IMR-90 (cell line): ENCODE measurements around the gene SLF1. TPM values are rescaled to one million over a fixed set of nuclear protein-coding genes. Genes with fewer than 3 reads are reported as not detected.

Source experiments
- ATAC-seq: fragments of 200-7000 bp; cut with Tn5 transposase; 2 replicates; pipeline ENCODE4 v1.9.1; 2020; ENCODE audit warnings: low read depth, mild to moderate bottlenecking, moderate library complexity
- BruUV-seq: library from RNA; stranded (reverse); fragments of 400-500 nt; replicated peaks from 2 replicates; lab custom pipeline; 2021; lab: Mats Ljungman, UMichigan
- CTCF ChIA-PET: fragments of 300-600 bp; formaldehyde crosslinking; extraction: SDS; loops from one replicate; lab custom pipeline; 2021; ENCODE audit warnings: antibody characterized with exemption; lab: Yijun Ruan, JAX
- POLR2A ChIA-PET: fragments of 300-600 bp; sonication (Branson Sonifier 250); formaldehyde crosslinking; loops from one replicate; lab custom pipeline; 2022; ENCODE audit warnings: antibody characterized with exemption; ENCODE audit not compliant: unreplicated experiment; lab: Charles Lee
- DNase-seq: peaks from one replicate; pipeline ENCODE4 v3.0.0; 2013
- H2AFZ ChIP-seq: replicated peaks from 2 replicates; pipeline ENCODE3; 2013; ENCODE audit warnings: low read length, mild to moderate bottlenecking; ENCODE audit not compliant: poor library complexity
- H2AK5ac ChIP-seq: 2 replicates; pipeline ENCODE4 v1.6.1; 2013; ENCODE audit warnings: low read depth, low read length, inconsistent platforms
- H2AK9ac ChIP-seq: replicated peaks from 2 replicates; pipeline ENCODE3; 2013; ENCODE audit warnings: mild to moderate bottlenecking, low read depth, low read length, moderate library complexity; ENCODE audit not compliant: poor library complexity
- H2BK120ac ChIP-seq: 2 replicates; pipeline ENCODE4 v1.6.1; 2013; ENCODE audit warnings: low read depth, low read length, inconsistent platforms
- H2BK15ac ChIP-seq: 3 replicates; pipeline ENCODE4 v1.6.1; 2013; ENCODE audit warnings: low read depth, low read length, inconsistent platforms
- H2BK20ac ChIP-seq: 2 replicates; pipeline ENCODE4 v1.6.1; 2013; ENCODE audit warnings: low read depth, mild to moderate bottlenecking, inconsistent platforms, low read length, moderate library complexity
- H2BK5ac ChIP-seq: 2 replicates; pipeline ENCODE4 v1.6.1; 2013; ENCODE audit warnings: mild to moderate bottlenecking, low read depth, low read length, inconsistent platforms; ENCODE audit not compliant: poor library complexity, severe bottlenecking
- H3K14ac ChIP-seq: replicated peaks from 2 replicates; pipeline ENCODE4 v1.6.1; 2013; ENCODE audit warnings: low read depth, low read length, inconsistent platforms
- H3K18ac ChIP-seq: 2 replicates; pipeline ENCODE4 v1.6.1; 2013; ENCODE audit warnings: low read depth, low read length, control low read depth
- H3K23ac ChIP-seq: 2 replicates; pipeline ENCODE4 v1.6.1; 2013; ENCODE audit warnings: low read depth, low read length, inconsistent platforms
- H3K27ac ChIP-seq: 2 replicates; pipeline ENCODE4 v1.5.1; 2013; ENCODE audit warnings: mild to moderate bottlenecking, control low read depth, low read length; ENCODE audit not compliant: insufficient read depth
- H3K27me3 ChIP-seq: 2 replicates; pipeline ENCODE4 v1.6.1; 2013; ENCODE audit warnings: low read length; ENCODE audit not compliant: control insufficient read depth, insufficient read depth
- H3K36me3 ChIP-seq: 2 replicates; pipeline ENCODE4 v1.6.1; 2013; ENCODE audit warnings: low read length, mixed read lengths; ENCODE audit not compliant: control insufficient read depth, insufficient read depth
- H3K4ac ChIP-seq: 2 replicates; pipeline ENCODE4 v1.6.1; 2013; ENCODE audit warnings: low read depth, low read length, inconsistent platforms
- H3K4me1 ChIP-seq: 2 replicates; pipeline ENCODE4 v1.6.1; 2013; ENCODE audit warnings: low read length, mixed read lengths; ENCODE audit not compliant: control insufficient read depth, insufficient read depth
- H3K4me2 ChIP-seq: 2 replicates; pipeline ENCODE4 v1.6.1; 2013; ENCODE audit warnings: low read depth, mild to moderate bottlenecking, control low read depth, low read length, moderate library complexity
- H3K4me3 ChIP-seq: 2 replicates; pipeline ENCODE4 v1.5.1; 2013; ENCODE audit warnings: low read depth, mild to moderate bottlenecking, control low read depth, low read length, moderate library complexity; ENCODE audit not compliant: insufficient read depth
- H3K56ac ChIP-seq: 2 replicates; pipeline ENCODE4 v1.6.1; 2013; ENCODE audit warnings: low read length, inconsistent platforms; ENCODE audit not compliant: insufficient read depth; ENCODE audit errors: extremely low read depth
- H3K79me1 ChIP-seq, 2 experiments: 2 replicates each; pipeline ENCODE4 v1.6.1; 2013; ENCODE audit warnings: low read length in 2 of 2, inconsistent platforms in 1 of 2, low read depth in 1 of 2
- H3K9ac ChIP-seq: 2 replicates; pipeline ENCODE4 v1.6.1; 2013; ENCODE audit warnings: low read depth, low read length, control low read depth
- H3K9me1 ChIP-seq: 2 replicates; pipeline ENCODE4 v1.6.1; 2013; ENCODE audit warnings: low read length, inconsistent platforms; ENCODE audit not compliant: insufficient read depth
- H3K9me3 ChIP-seq: 2 replicates; pipeline ENCODE4 v1.6.1; 2013; ENCODE audit warnings: low read length; ENCODE audit not compliant: control insufficient read depth, insufficient read depth
- H4K20me1 ChIP-seq: 2 replicates; pipeline ENCODE4 v1.6.1; 2013; ENCODE audit warnings: low read length, inconsistent platforms; ENCODE audit not compliant: insufficient read depth
- H4K5ac ChIP-seq: 2 replicates; pipeline ENCODE4 v1.6.1; 2013; ENCODE audit warnings: mild to moderate bottlenecking, low read depth, low read length, control low read depth
- H4K8ac ChIP-seq, 2 experiments: 2 replicates each; pipeline ENCODE4 v1.6.1; 2013; ENCODE audit warnings: low read depth in 2 of 2, low read length in 2 of 2, control low read depth in 1 of 2, inconsistent platforms in 1 of 2
- H4K91ac ChIP-seq: 2 replicates; pipeline ENCODE4 v1.6.1; 2013; ENCODE audit warnings: low read depth, low read length, inconsistent platforms; ENCODE audit not compliant: insufficient read depth
- CHD1 ChIP-seq: IDR thresholded peaks from 2 replicates; pipeline ENCODE4 v1.6.1; 2012; ENCODE audit warnings: low read depth, low read length, improper control_type of control experiment
- MAZ ChIP-seq: IDR thresholded peaks from 2 replicates; pipeline ENCODE4 v1.6.1; 2012; ENCODE audit warnings: low read depth, mild to moderate bottlenecking, low read length, improper control_type of control experiment, moderate library complexity, borderline replicate concordance
- SMC3 ChIP-seq: fragments of 150-350 bp; IDR thresholded peaks from 2 replicates; pipeline ENCODE4 v1.6.1; 2016; ENCODE audit warnings: low read depth, mild to moderate bottlenecking, antibody characterized with exemption, low read length, moderate library complexity
- WGBS, 2 experiments: methylation state at CpG; one replicate each; pipeline versions ENCODE4 v1.1.5 to v1.1.7; 2013; ENCODE audit warnings: missing lambda C conversion rate in 2 of 2; ENCODE audit not compliant: insufficient read length in 1 of 2; ENCODE audit errors: extremely low coverage in 2 of 2; 5-methylcytosine and 5-hydroxymethylcytosine counted together
- dilution Hi-C: fragments of 300-500 bp; cut with HindIII; formaldehyde crosslinking; loops from one replicate; pipeline ENCODE4 v1.14.3; 2018; ENCODE audit warnings: low sequenced_read_pairs; ENCODE audit not compliant: unreplicated experiment
- in situ Hi-C: fragments of 300-500 bp; cut with MboI; formaldehyde crosslinking; loops from 3 replicates; pipeline ENCODE4 v1.14.3; 2019; ENCODE audit warnings: low sequenced_read_pairs, inconsistent platforms, mixed read lengths
- intact Hi-C: fragments of 100-400 bp; cut with micrococcal nuclease; formaldehyde crosslinking; loops from 2 replicates; pipeline ENCODE4 v1.10.0; 2022
- polyA plus RNA-seq, 3 experiments: library from polyadenylated mRNA; depleted of rRNA; stranded (reverse); fragments of >200 nt; gene quantifications; 2 replicates each; pipeline ENCODE4 v1.2.3, GENCODE V29; 2012; ENCODE audit warnings: low replicate concordance in 1 of 3
- total RNA-seq: library from RNA; depleted of rRNA; stranded (reverse); fragments of >200 nt; gene quantifications from 2 replicates; pipeline ENCODE4 v1.2.3, GENCODE V29; 2012
- TF ChIP-seq, protein P1 (sequence below): fragments of 150-350 bp; IDR thresholded peaks from 2 replicates; pipeline ENCODE4 v1.6.1; 2017; ENCODE audit warnings: mild to moderate bottlenecking, antibody characterized with exemption, low read length, low read depth
- TF ChIP-seq, protein P2 (sequence below): conservative IDR thresholded peaks from 2 replicates; pipeline ENCODE4 v1.5.1; 2012; ENCODE audit warnings: mild to moderate bottlenecking, low read depth, low read length, improper control_type of control experiment

SLF1 gene
- total and polyA plus RNA-seq, 2 of the 4 experiments (the other 2 are of a cell fraction), result 1.9 to 3.4 TPM

DNA sequence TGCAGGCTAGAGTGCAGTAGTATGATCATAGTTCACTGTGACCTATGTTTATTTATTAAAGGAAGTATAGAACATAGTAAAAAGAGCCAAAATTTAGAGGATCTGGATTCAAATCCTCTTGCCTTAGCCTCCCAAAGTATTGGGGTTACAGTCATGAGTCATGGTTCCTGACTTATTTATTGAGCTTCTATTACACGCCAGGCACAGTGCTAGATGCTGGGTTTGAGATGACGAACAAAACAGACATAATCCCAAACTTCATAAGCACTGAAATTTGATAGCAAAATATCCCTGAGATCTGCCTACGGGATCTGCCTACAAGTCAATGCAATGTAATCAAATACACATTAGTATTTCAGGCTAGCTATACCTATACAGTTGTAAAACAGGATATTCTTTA lies 2.6 kb upstream of the SLF1 start:
- intact Hi-C loops, result loop anchor here (5.0 to 10.0 kb wide), 3 partner anchors 76 to 1011 kb away; no protein-coding TSS in a partner anchor
- H2BK20ac ChIP-seq, result no peak overlapping the region
- ChIA-PET POLR2A (no interaction called here), CTCF (interaction anchor here (0.7 kb wide), 1 partner anchor 8 kb away, joined by 3 read pairs; no protein-coding TSS in a partner anchor)
- no peaks in the 10 kb centered on the region for H3K4me1 ChIP-seq
- H2BK120ac ChIP-seq, result no peak overlapping the region
- H3K18ac ChIP-seq, result no peak overlapping the region
- no peak overlapping the region for H3K4ac ChIP-seq
- H3K14ac ChIP-seq, result no peak overlapping the region
- H2BK15ac ChIP-seq, result no peak overlapping the region
- no CpG with 5 or more reads among the region's 3 CpGs for WGBS, 2 experiments
- no peak overlapping the region for H2AFZ ChIP-seq
- H4K20me1 ChIP-seq, result no peaks in the 10 kb centered on the region
- H3K79me1 ChIP-seq, result 0 out of 4 replicates have a peak, but pooled peaks cover 0 to 13% of the 10 kb centered on the region in 2 experiments
- H3K23ac ChIP-seq, result no peak overlapping the region
- H2AK5ac ChIP-seq, result no peak overlapping the region
- H3K9me3 ChIP-seq, result no peaks in the 10 kb centered on the region
- H3K4me3 ChIP-seq, result no peak overlapping the region
- dilution Hi-C loops, result no loop called here
- no peaks in the 10 kb centered on the region for H3K27me3 ChIP-seq
- H3K9me1 ChIP-seq, result no peaks in the 10 kb centered on the region
- H3K27ac ChIP-seq, result no peak overlapping the region
- H2AK9ac ChIP-seq, result no peak overlapping the region
- in situ Hi-C loops, result no loop called here
- no peak overlapping the region for H3K4me2 ChIP-seq
- no peak overlapping the region for H4K91ac ChIP-seq
- no TSS peak for BruUV-seq
- no peak for ATAC-seq
- H3K56ac ChIP-seq, result no peak overlapping the region
- no peak overlapping the region for H4K5ac ChIP-seq
- no peak overlapping the region for H3K9ac ChIP-seq
- no peak for DNase-seq
- no peaks in the 10 kb centered on the region for H3K36me3 ChIP-seq
- TF ChIP-seq, protein P1, sequence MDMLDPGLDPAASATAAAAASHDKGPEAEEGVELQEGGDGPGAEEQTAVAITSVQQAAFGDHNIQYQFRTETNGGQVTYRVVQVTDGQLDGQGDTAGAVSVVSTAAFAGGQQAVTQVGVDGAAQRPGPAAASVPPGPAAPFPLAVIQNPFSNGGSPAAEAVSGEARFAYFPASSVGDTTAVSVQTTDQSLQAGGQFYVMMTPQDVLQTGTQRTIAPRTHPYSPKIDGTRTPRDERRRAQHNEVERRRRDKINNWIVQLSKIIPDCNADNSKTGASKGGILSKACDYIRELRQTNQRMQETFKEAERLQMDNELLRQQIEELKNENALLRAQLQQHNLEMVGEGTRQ, result no peak
- TF ChIP-seq SMC3, result no peak
- no peak for TF ChIP-seq MAZ
- no peak for TF ChIP-seq CHD1
- TF ChIP-seq, protein P2, sequence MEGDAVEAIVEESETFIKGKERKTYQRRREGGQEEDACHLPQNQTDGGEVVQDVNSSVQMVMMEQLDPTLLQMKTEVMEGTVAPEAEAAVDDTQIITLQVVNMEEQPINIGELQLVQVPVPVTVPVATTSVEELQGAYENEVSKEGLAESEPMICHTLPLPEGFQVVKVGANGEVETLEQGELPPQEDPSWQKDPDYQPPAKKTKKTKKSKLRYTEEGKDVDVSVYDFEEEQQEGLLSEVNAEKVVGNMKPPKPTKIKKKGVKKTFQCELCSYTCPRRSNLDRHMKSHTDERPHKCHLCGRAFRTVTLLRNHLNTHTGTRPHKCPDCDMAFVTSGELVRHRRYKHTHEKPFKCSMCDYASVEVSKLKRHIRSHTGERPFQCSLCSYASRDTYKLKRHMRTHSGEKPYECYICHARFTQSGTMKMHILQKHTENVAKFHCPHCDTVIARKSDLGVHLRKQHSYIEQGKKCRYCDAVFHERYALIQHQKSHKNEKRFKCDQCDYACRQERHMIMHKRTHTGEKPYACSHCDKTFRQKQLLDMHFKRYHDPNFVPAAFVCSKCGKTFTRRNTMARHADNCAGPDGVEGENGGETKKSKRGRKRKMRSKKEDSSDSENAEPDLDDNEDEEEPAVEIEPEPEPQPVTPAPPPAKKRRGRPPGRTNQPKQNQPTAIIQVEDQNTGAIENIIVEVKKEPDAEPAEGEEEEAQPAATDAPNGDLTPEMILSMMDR, result no peak
- no peak overlapping the region for H4K8ac ChIP-seq
- no peak overlapping the region for H2BK5ac ChIP-seq
